GM12874 (cell line): ENCODE measurements around the gene METTL16.

ENCODE experiments used
- CTCF ChIP-seq: IDR thresholded peaks from 2 replicates; pipeline ENCODE4 v1.5.1; 2011; ENCODE audit warnings: low read depth, mild to moderate bottlenecking, control low read depth, low read length, moderate library complexity; ENCODE audit not compliant: insufficient read depth

Gene METTL16

GRCh38 chr17:2542456-2542855 is 30.8 kb upstream of the METTL16 start:
- no peak for TF ChIP-seq CTCF

GRCh38 chr17:2542056-2542455 is 30.4 kb upstream of the METTL16 start:
- no peak for TF ChIP-seq CTCF

GRCh38 chr17:2532146-2532720 is 20.5 kb upstream of the METTL16 start:
- no peak for TF ChIP-seq CTCF

GRCh38 chr17:2521257-2521656 is 9.6 kb upstream of the METTL16 start:
- no peak for TF ChIP-seq CTCF

- TF ChIP-seq CTCF, result no peak
Measured at GRCh38 chr17:2517539-2517938, 5.9 kb upstream of the METTL16 start.

- TF ChIP-seq CTCF, result no peak
Measured at GRCh38 chr17:2511138-2511461, 588 bp downstream of the METTL16 start.

GRCh38 chr17:2510559-2510958 is 1.1 kb downstream of the METTL16 start:
- TF ChIP-seq CTCF, result no peak

- no peak for TF ChIP-seq CTCF
Measured at GRCh38 chr17:2508035-2508434, 3.7 kb downstream of the METTL16 start.
